ENCODE measurements around the gene NUPR1. TPM values are rescaled to one million over a fixed set of nuclear protein-coding genes. Genes with fewer than 3 reads are reported as not detected.

Gene NUPR1
- polyA plus RNA-seq, 1 of the 3 experiments (the other 2 are of a cell fraction), result 0.61 TPM

DNA sequence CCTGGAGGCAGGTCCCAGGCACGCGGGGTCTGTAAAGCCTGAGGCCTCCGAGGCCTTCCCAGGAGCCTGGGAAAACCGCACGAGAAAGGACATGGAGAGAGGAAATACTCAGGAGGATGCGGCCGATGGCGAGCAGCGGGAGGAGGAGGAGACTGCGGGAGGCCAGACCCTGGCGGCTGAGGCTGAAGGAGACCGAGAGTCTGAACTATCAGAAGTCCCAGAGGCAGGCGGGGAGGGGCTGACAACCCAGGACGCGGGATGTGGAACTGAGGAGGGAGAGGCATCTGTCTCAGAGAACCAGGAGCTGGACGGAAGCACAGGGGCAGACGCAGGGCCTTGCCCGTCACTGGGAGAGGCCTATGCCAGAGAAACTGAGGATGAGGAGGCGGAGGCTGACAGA is 41.9 kb downstream of the NUPR1 start:
- no peak for TF ChIP-seq CHD2 (IDR thresholded peaks at IDR 0.05; ENCODE audit: low read length, partially characterized antibody)
- TF ChIP-seq, protein P1, sequence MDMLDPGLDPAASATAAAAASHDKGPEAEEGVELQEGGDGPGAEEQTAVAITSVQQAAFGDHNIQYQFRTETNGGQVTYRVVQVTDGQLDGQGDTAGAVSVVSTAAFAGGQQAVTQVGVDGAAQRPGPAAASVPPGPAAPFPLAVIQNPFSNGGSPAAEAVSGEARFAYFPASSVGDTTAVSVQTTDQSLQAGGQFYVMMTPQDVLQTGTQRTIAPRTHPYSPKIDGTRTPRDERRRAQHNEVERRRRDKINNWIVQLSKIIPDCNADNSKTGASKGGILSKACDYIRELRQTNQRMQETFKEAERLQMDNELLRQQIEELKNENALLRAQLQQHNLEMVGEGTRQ (IDR thresholded peaks at IDR 0.05; ENCODE audit: borderline replicate concordance, low read depth, low read length), result no peak
- TF ChIP-seq, protein P2, sequence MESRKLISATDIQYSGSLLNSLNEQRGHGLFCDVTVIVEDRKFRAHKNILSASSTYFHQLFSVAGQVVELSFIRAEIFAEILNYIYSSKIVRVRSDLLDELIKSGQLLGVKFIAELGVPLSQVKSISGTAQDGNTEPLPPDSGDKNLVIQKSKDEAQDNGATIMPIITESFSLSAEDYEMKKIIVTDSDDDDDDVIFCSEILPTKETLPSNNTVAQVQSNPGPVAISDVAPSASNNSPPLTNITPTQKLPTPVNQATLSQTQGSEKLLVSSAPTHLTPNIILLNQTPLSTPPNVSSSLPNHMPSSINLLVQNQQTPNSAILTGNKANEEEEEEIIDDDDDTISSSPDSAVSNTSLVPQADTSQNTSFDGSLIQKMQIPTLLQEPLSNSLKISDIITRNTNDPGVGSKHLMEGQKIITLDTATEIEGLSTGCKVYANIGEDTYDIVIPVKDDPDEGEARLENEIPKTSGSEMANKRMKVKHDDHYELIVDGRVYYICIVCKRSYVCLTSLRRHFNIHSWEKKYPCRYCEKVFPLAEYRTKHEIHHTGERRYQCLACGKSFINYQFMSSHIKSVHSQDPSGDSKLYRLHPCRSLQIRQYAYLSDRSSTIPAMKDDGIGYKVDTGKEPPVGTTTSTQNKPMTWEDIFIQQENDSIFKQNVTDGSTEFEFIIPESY (IDR thresholded peaks at IDR 0.05; ENCODE audit: borderline replicate concordance, low read depth), result no peak
- no peak for TF ChIP-seq GATA2 (CRISPR knock-in tag; IDR thresholded peaks at IDR 0.05)
- TF ChIP-seq TAF1 (IDR thresholded peaks at IDR 0.05; ENCODE audit: borderline replicate concordance, low read depth, low read length), result no peak
- TF ChIP-seq EZH2phosphoT487 (IDR thresholded peaks at IDR 0.05; ENCODE audit: borderline replicate concordance, low read depth), result no peak
- TF ChIP-seq, protein P3, sequence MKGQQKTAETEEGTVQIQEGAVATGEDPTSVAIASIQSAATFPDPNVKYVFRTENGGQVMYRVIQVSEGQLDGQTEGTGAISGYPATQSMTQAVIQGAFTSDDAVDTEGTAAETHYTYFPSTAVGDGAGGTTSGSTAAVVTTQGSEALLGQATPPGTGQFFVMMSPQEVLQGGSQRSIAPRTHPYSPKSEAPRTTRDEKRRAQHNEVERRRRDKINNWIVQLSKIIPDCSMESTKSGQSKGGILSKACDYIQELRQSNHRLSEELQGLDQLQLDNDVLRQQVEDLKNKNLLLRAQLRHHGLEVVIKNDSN (IDR thresholded peaks at IDR 0.05; ENCODE audit: borderline replicate concordance, low read depth), result no peak
- TF ChIP-seq TCF12 (IDR thresholded peaks at IDR 0.05), result no peak
- no peak for TF ChIP-seq NRF1 (IDR thresholded peaks at IDR 0.05; ENCODE audit: low read depth, low read length)
- TF ChIP-seq, protein P4, sequence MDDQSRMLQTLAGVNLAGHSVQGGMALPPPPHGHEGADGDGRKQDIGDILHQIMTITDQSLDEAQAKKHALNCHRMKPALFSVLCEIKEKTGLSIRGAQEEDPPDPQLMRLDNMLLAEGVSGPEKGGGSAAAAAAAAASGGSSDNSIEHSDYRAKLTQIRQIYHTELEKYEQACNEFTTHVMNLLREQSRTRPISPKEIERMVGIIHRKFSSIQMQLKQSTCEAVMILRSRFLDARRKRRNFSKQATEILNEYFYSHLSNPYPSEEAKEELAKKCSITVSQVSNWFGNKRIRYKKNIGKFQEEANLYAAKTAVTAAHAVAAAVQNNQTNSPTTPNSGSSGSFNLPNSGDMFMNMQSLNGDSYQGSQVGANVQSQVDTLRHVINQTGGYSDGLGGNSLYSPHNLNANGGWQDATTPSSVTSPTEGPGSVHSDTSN (IDR thresholded peaks at IDR 0.05), result no peak
- TF ChIP-seq JUND (IDR thresholded peaks at IDR 0.05), result no peak
- TF ChIP-seq SMC3 (IDR thresholded peaks at IDR 0.05; ENCODE audit: low read depth, low read length), result no peak
- TF ChIP-seq, protein P5, sequence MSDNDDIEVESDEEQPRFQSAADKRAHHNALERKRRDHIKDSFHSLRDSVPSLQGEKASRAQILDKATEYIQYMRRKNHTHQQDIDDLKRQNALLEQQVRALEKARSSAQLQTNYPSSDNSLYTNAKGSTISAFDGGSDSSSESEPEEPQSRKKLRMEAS (IDR thresholded peaks at IDR 0.05; ENCODE audit: low read depth), result no peak
- TF ChIP-seq MXI1 (IDR thresholded peaks at IDR 0.05; ENCODE audit: low read depth, low read length), result no peak
- no peak for TF ChIP-seq SIN3A (IDR thresholded peaks at IDR 0.05; ENCODE audit: borderline replicate concordance, low read depth, low read length)
- TF ChIP-seq RCOR1 (IDR thresholded peaks at IDR 0.05; ENCODE audit: low read length), result no peak
- no peak for TF ChIP-seq FOXJ3 (CRISPR knock-in tag; IDR thresholded peaks at IDR 0.05)
- no peak for TF ChIP-seq TEAD4 (IDR thresholded peaks at IDR 0.05; ENCODE audit: borderline replicate concordance, insufficient read depth)
- TF ChIP-seq RAD21 (IDR thresholded peaks at IDR 0.05; ENCODE audit: low read length), result no peak
- TF ChIP-seq RFX5 (IDR thresholded peaks at IDR 0.05; ENCODE audit: low read length), result no peak
- Histone ChIP-seq H3K27me3 (ENCODE audit: insufficient read depth) (no peaks in the 10 kb centered on the region), H3F3A (replicated peaks; ENCODE audit: insufficient read depth) (no peaks in the 10 kb centered on the region), H3K9me3 (no peaks in the 10 kb centered on the region), H4K20me1 (ENCODE audit: insufficient read depth) (no peaks in the 10 kb centered on the region), H3K79me2 (ENCODE audit: insufficient read depth) (no peaks in the 10 kb centered on the region), H3K9ac (no peak overlapping the region), H3K4me3 (ENCODE audit: low read depth in 2 of 2, low read length in 1 of 2) (no peak overlapping the region), H3K4me1 (ENCODE audit: control insufficient read depth in 1 of 2, insufficient read depth in 2 of 2, low read depth in 1 of 2, low read length in 1 of 2) (no peaks in the 10 kb centered on the region), H3K36me3 (replicated peaks in 1 of 2; ENCODE audit: control insufficient read depth in 1 of 2, insufficient read depth in 2 of 2, low read length in 1 of 2) (no peaks in the 10 kb centered on the region), H3K4me2 (no peak overlapping the region), H3K9me2 (no peaks in the 10 kb centered on the region), H3K27ac (ENCODE audit: low read depth in 2 of 2, low read length in 1 of 2) (no peak overlapping the region), H2AFZ (ENCODE audit: low read depth) (no peak overlapping the region)
- WGBS (ENCODE audit: low lambda C conversion rate), result 91% methylated on average over 19 of the region's 19 CpGs
- DNase-seq, result no peak
- ChIA-PET POLR2A (no interaction called here), CTCF (no interaction called here)

All from SK-N-SH (cell line).